Ovary (tissue), 3 donors: ENCODE data around the gene ITGAE.

Experiments
- POLR2A ChIP-seq: fragments of 450-650 bp; IDR thresholded peaks from one replicate; pipeline ENCODE4 v1.6.1; 2017; ENCODE audit warnings: antibody characterized with exemption, mild to moderate bottlenecking, moderate library complexity
- TF ChIP-seq, protein P1 (sequence below), 3 donors: fragments of 450-650 bp in 2 of 3; fragments of 200-600 bp in 1 of 3; IDR thresholded peaks; one replicate each; pipeline versions ENCODE4 v1.5.1 to v1.8.0; 2016 to 2022; ENCODE audit warnings: antibody characterized with exemption in 3 of 3, mild to moderate bottlenecking in 1 of 3
- donor health status: DM: no; HTN: no; CAD: no.

DNA sequence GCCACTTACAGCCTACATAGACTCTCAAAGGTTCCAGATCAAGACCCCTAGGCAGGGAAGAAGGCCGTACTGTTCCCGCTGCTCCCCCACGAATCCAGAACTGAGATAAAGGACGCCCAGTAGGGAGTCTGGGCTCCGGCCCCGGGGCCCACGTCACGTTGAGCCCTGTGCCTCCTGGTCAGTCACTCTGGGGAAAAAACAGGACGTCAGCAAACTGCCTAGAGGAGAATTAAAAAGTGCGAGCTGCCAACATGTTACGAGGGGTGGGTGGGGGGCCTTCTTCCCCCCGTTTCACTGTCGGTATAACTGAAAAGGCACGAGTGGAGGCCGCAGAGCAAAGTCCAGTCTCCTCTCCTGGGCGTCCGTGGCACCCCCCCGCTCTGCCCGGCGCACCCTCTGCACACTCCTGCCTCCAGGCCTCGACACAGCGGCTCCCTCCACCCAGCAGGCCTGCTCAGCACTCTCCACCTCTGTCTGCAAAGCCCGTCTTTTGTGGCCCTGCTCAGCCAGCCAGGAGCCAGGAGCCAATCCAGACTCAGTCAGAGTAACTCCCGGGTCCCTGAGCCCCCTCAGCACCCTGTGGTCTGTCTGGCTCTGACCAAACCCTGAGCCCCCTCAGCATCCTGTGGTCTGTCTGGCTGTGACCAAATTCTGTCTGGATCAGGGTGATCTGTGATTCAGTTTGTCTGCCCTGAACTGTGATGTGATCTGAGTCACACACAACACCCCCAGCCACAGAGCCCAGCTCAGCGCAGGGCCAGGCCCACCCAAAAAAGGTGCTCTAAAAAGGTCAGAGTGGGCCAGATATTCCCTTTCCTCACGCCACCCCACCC lies 6.2 kb downstream of the ITGAE start:
- TF ChIP-seq, protein P1, sequence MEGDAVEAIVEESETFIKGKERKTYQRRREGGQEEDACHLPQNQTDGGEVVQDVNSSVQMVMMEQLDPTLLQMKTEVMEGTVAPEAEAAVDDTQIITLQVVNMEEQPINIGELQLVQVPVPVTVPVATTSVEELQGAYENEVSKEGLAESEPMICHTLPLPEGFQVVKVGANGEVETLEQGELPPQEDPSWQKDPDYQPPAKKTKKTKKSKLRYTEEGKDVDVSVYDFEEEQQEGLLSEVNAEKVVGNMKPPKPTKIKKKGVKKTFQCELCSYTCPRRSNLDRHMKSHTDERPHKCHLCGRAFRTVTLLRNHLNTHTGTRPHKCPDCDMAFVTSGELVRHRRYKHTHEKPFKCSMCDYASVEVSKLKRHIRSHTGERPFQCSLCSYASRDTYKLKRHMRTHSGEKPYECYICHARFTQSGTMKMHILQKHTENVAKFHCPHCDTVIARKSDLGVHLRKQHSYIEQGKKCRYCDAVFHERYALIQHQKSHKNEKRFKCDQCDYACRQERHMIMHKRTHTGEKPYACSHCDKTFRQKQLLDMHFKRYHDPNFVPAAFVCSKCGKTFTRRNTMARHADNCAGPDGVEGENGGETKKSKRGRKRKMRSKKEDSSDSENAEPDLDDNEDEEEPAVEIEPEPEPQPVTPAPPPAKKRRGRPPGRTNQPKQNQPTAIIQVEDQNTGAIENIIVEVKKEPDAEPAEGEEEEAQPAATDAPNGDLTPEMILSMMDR (IDR thresholded peaks at IDR 0.05): no peak
- no peak for TF ChIP-seq POLR2A
